Mesodermal cell (in vitro differentiated cells): Measurements from ENCODE around the gene RTN4R.

ENCODE experiments used
- H3K27ac ChIP-seq: 2 replicates; pipeline ENCODE4 v1.7.0; 2013; ENCODE audit warnings: mild to moderate bottlenecking, low read depth, low read length, moderate library complexity; ENCODE audit not compliant: severe bottlenecking
- H3K36me3 ChIP-seq: 2 replicates; pipeline ENCODE4 v1.7.1; 2013; ENCODE audit warnings: mild to moderate bottlenecking, low read length, moderate library complexity; ENCODE audit not compliant: control insufficient read depth, insufficient read depth
- H3K4me1 ChIP-seq: one replicate; pipeline ENCODE4 v1.7.1; 2013; ENCODE audit warnings: mild to moderate bottlenecking, low read length; ENCODE audit not compliant: insufficient read depth, control insufficient read depth, poor library complexity, severe bottlenecking
- H3K4me3 ChIP-seq: 2 replicates; pipeline ENCODE4 v1.7.0; 2013; ENCODE audit warnings: low read length, control low read depth, mild to moderate bottlenecking; ENCODE audit not compliant: insufficient read depth, poor library complexity, severe bottlenecking; ENCODE audit errors: extremely low read depth
- H3K9me3 ChIP-seq: 2 replicates; pipeline ENCODE4 v1.7.1; 2013; ENCODE audit warnings: mild to moderate bottlenecking, low read length, moderate library complexity; ENCODE audit not compliant: control insufficient read depth
- WGBS, 2 experiments: methylation state at CpG; one replicate each; pipeline ENCODE4 v1.1.5; 2013; ENCODE audit warnings: missing lambda C conversion rate in 2 of 2; ENCODE audit not compliant: insufficient coverage in 2 of 2; 5-methylcytosine and 5-hydroxymethylcytosine counted together

Gene RTN4R

DNA sequence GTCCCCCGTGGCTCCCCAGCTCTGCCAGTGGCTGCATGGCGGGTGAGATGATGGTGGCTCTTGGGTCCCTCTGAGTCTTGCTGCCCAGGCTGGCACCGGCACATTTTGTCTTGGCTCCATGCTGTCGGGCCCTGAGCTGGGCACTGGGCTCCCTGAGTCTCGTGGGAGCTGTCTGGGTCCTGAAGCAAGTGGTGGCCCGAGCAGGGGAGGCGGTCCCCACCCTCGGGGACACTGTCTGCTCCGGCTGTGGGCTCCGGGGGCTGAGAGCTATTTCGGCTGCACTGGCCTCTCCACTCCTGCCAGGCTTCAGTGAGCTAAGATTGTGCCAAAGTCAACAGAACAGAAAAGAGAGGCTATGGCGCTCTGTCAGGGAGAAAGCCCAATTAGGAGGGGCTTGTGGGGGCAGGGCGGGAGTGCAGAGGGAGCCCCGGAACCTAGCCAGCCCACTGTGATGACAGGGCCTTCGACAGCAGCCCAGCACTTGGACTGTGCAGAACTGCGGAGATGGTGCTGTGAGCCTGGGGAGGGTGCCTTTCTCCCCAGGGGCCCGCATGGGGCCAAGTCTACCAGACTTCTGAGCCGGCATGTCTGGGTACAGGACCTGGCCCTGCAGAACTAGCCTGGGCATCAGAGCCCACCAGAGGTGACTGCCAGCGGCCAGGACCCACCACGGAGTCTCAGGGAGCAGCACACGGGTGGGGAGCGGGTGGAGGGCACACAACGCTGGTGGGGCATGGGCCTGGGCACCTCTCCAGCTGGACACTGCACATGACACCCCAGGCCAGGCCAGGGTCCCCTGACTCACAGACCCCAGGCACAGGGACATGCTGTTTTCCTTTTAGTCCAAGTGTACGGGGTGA is 38.0 kb downstream of the RTN4R start:
- no peaks in the 10 kb centered on the region for H3K4me1 ChIP-seq
- H3K9me3 ChIP-seq: no peaks in the 10 kb centered on the region
- H3K4me3 ChIP-seq: no peak overlapping the region
- WGBS, 2 experiments: 93 to 95% methylated on average over 24 of the region's 24 CpGs
- H3K36me3 ChIP-seq: no peaks in the 10 kb centered on the region
- no peak overlapping the region for H3K27ac ChIP-seq

DNA sequence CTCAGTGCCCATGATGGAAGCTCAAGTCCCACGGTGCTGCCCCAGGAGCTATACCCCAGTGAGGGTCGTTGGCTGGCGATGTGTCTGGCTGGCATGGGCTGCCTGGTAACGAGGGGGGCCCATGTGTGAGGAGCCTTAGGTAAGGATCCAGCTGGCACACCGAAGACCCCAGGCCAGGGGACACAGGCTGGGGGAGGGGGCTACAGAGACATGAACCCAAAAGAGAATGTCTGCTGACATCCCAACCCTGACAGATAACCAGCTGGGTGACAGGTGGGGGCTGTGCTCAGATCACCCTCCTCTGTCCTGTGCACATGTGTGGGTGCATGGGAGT is 39.2 kb downstream of the RTN4R start:
- Histone ChIP-seq H3K36me3 (no peaks in the 10 kb centered on the region), H3K27ac (no peak overlapping the region), H3K9me3 (peaks cover 3% of the 10 kb centered on the region), H3K4me3 (no peak overlapping the region), H3K4me1 (no peaks in the 10 kb centered on the region)
- WGBS, 2 experiments: 87 to 100% methylated on average over 4 of the region's 5 CpGs

DNA sequence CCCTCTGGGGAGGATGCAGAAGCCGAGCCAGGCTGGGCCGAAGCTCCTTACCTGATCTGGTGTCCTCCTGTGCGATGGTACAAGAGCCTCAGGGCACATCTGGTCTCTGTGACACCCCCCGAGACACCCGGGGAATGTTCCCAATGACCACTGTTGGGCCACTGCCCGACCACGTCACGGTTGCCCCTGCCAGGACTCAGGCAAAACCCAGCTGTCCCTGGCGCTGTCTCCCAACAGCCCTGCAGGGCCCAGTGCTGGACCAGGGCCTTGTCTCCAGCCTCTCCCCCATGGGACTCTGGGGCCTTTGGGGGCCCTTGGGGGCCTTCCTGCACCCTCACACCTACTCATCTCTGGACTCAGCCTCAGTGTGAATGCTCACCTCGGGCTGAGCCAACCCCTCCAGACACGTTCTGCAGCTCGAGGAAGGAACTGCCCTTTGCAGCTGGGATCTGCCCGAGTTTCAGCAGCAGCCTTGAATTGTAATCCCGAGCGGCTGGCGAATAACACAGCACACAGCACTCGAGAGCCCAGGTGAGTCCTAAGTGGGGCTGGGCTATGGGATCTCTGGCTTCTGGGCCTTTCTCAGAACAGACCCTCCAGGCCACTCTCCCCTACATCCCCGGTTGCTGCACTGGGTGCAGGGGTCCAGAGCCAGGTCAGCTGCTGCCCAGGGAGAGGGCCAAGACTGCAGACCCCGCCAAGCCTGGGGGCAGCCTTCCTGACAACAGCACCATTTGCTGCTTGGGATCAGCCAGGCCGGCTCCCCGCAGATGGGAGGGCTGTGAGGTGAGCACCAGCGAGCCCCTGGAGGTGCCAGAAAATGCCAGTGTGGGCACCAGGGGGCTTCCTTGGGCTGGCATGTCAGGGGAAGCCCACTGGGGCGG is 39.8 kb downstream of the RTN4R start:
- WGBS, 2 experiments: 86 to 87% methylated on average over 19 to 21 of the region's 23 CpGs
- H3K27ac ChIP-seq: no peak overlapping the region
- H3K9me3 ChIP-seq: peaks cover 3% of the 10 kb centered on the region
- H3K4me1 ChIP-seq: no peaks in the 10 kb centered on the region
- H3K36me3 ChIP-seq: no peaks in the 10 kb centered on the region
- H3K4me3 ChIP-seq: no peak overlapping the region

- 85 to 89% methylated on average over 7 of the region's 7 CpGs for WGBS, 2 experiments
- no peak overlapping the region for H3K4me3 ChIP-seq
- H3K36me3 ChIP-seq: no peaks in the 10 kb centered on the region
- no peak overlapping the region for H3K27ac ChIP-seq
- H3K9me3 ChIP-seq: peaks cover 3% of the 10 kb centered on the region
- H3K4me1 ChIP-seq: no peaks in the 10 kb centered on the region
These were observed 40.8 kb downstream of the RTN4R start for GRCh38 chr22:20227363-20227762.

DNA sequence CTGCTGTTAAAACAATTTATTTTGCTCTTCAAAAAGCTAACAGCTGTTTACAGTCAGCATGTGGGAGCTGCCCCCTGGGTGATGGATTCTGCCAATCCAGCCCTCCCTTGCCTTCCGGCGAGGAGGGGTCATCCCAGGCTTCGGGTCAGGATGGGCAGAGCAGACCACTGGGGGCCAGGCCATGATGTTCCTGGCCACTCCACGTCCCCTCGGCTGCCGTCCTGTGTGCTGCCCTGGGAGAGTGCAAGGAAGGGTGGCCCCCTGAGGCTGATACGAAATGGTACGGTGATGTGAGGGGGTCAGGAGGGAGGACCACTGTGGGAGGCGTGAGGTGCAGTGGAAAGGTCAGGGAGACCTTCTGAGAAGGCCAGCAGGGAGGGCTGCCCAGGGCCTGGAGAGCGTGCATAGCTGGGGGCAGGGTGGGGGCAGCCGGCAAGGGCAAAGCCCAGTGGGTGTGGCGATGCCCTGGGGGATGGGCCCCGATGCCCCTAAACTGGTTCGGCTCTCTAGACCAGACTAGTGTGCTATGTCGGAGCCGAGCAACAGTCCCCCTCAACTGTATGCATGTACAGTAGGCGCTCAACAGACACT is 41.3 kb downstream of the RTN4R start:
- WGBS, 2 experiments: 87 to 91% methylated on average over 13 to 16 of the region's 17 CpGs
- H3K4me1 ChIP-seq: no peaks in the 10 kb centered on the region
- no peaks in the 10 kb centered on the region for H3K36me3 ChIP-seq
- H3K9me3 ChIP-seq: peaks cover 3% of the 10 kb centered on the region
- no peak overlapping the region for H3K27ac ChIP-seq
- H3K4me3 ChIP-seq: no peak overlapping the region

DNA sequence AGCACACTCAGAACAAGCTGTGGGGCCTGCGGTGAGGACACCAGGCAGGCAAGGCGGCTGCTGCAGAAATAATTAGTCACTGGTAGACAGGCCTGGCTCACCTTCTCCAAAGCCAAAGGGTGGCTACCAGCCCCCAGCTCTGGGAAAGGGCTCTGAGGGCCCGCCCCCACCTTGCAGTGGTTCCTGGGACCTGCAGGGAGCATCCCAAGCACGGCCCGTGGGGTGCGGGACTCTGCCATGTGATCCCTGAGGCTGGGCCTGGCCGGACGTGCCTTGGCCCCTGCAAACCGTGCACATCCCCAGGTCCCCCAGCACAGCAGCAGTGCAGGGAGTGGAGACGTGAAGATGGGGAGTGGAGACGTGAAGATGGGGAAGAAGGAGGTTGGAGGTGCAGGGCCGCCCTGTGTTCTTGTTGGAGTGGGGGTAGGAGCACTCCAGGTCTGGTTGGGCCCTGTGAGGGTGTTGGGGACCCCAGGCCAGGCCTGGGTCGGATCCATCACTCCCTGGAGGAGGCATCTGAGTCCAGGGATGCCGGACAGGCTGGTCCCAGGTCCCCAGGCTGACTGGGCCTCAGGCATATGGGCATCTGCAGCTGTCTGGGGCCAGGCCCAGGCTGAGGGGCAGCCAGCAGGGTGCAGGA is 41.9 kb downstream of the RTN4R start:
- H3K27ac ChIP-seq: no peak overlapping the region
- no peaks in the 10 kb centered on the region for H3K4me1 ChIP-seq
- no peak overlapping the region for H3K4me3 ChIP-seq

GRCh38 chr22:20225693-20225966 is 42.5 kb downstream of the RTN4R start:
- Histone ChIP-seq H3K36me3 (no peaks in the 10 kb centered on the region), H3K9me3 (peaks cover 3% of the 10 kb centered on the region), H3K4me3 (no peak overlapping the region), H3K27ac (no peak overlapping the region), H3K4me1 (no peaks in the 10 kb centered on the region)
- WGBS, 2 experiments: 89 to 94% methylated on average over 2 of the region's 2 CpGs

More for the DNA sequence above, 41.9 kb downstream of the RTN4R start:
- Histone ChIP-seq H3K36me3 (no peaks in the 10 kb centered on the region), H3K9me3 (peaks cover 3% of the 10 kb centered on the region)
- WGBS, 2 experiments: 72 to 77% methylated on average over 8 to 10 of the region's 14 CpGs

GRCh38 chr22:20224917-20225692 is 43.0 kb downstream of the RTN4R start:
- Histone ChIP-seq H3K4me3 (no peak overlapping the region), H3K27ac (no peak overlapping the region), H3K9me3 (peaks cover 3% of the 10 kb centered on the region), H3K4me1 (no peaks in the 10 kb centered on the region), H3K36me3 (no peaks in the 10 kb centered on the region)
- 80 to 90% methylated on average over 14 to 15 of the region's 18 CpGs for whole genome bisulfite sequencing, 2 experiments

DNA sequence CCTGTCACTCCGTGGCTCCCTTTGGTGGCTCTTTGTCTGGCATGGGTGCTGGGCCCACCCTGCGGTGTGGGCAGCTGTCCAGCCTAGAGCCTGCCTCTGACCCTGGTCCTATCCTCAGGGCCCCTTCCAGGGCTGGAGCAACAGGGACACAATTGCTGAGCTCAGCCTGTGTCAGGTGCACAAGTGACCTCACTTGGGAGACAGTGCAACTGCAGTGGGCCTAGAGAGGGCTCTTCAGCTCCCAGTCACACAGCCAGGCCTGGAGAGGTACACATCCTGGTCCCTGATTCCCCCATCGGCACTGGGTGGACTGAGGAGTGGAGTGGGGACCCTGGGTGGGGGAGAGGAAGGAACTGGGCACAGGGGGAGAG is 43.9 kb downstream of the RTN4R start:
- no peaks in the 10 kb centered on the region for H3K4me1 ChIP-seq
- no peak overlapping the region for H3K27ac ChIP-seq
- H3K9me3 ChIP-seq: peaks cover 3% of the 10 kb centered on the region
- no peak overlapping the region for H3K4me3 ChIP-seq
- WGBS, 2 experiments: 90 to 96% methylated on average over 3 of the region's 3 CpGs
- H3K36me3 ChIP-seq: no peaks in the 10 kb centered on the region
